Adipose tissue (tissue), 3 donors: ENCODE results near the gene CD82. TPM values are rescaled to one million over a fixed set of nuclear protein-coding genes. Genes with fewer than 3 reads are reported as not detected.

Experiments used
- polyA plus RNA-seq, 3 donors: library from polyadenylated mRNA; stranded (reverse); fragments of 200-250 nt; gene quantifications; one replicate each; pipeline ENCODE4 v1.2.3, GENCODE V29; 2013
- donor health status: healthy with polysubstance abuse.
- donor health status: Bipolar disorder and iron deficiency.
- donor health status: healthy.

CD82 gene
- polyA plus RNA-seq, 3 donors, result 17.4 to 31.7 (median 30.1) TPM

Other genes starting within 250 kb of the CD82 start
- gene TSPAN18, start 161.3 kb downstream of the CD82 start, polyA plus RNA-seq, result 10 to 100 TPM in 2 of 3 donors, 1 to 10 TPM in 1; 1.6 to 15.6 (median 14.4) TPM